K562 (cell line): Measurements from ENCODE around the gene VSIG4.

Experiments used
- CBX8 ChIP-seq: fragments of 200-600 bp; sonication (generic); IDR thresholded peaks from 2 replicates; pipeline ENCODE4 v1.6.1; 2012; ENCODE audit warnings: borderline replicate concordance, mixed run types, low read depth, mild to moderate bottlenecking, moderate library complexity, mixed read lengths, low read length, control low read depth, inconsistent platforms; ENCODE audit not compliant: poor library complexity, severe bottlenecking; ENCODE audit errors: extremely low read depth
- ELF4 ChIP-seq: fragments of 450-650 bp; formaldehyde crosslinking; IDR thresholded peaks from 2 replicates; pipeline ENCODE4 v1.4.0; 2022; ENCODE audit warnings: missing genetic modification characterization
- IRF2 ChIP-seq: sonication (generic); formaldehyde crosslinking; IDR thresholded peaks from 2 replicates; pipeline ENCODE4 v1.8.1; 2022; ENCODE audit warnings: mild to moderate bottlenecking, missing genetic modification reagents
- SMAD1 ChIP-seq: fragments of 150-350 bp; IDR thresholded peaks from 2 replicates; pipeline ENCODE4 v1.6.1; 2014; ENCODE audit warnings: low read length, low read depth; ENCODE audit not compliant: partially characterized antibody
- ZBTB49 ChIP-seq: sonication (generic); formaldehyde crosslinking; IDR thresholded peaks from 2 replicates; pipeline ENCODE4 v1.8.0; 2022; ENCODE audit warnings: missing genetic modification reagents, mild to moderate bottlenecking, borderline replicate concordance
- ZNF449 ChIP-seq: fragments of 250-450 bp; sonication (Bioruptor Pico); IDR thresholded peaks from 2 replicates; pipeline ENCODE4 v1.8.0; 2022; ENCODE audit warnings: moderate library complexity, mild to moderate bottlenecking, inconsistent platforms

GRCh38 chrX:66050140-66050569, 10.3 kb upstream of the VSIG4 start:
- TF ChIP-seq SMAD1 (no peak), IRF2 (no peak), CBX8 (no peak), ZNF449 (CRISPR knock-in tag) (no peak), ZBTB49 (CRISPR knock-in tag) (no peak), ELF4 (CRISPR knock-in tag) (no peak)
